Dendritic cell treated with granulocyte-macrophage colony-stimulating factor and Interleukin-4, amounts not matched to agents 40 ng/mL and 50 ng/mL, for 4 days (primary cell): ENCODE results near the gene TAGLN.

ENCODE experiments used
- H3K27ac Mint-ChIP-seq: one replicate; pipeline ENCODE4 v1.8.0; 2022; ENCODE audit warnings: mild to moderate bottlenecking, mixed read lengths
- H3K27me3 Mint-ChIP-seq: one replicate; pipeline ENCODE4 v1.8.0; 2022; ENCODE audit warnings: mild to moderate bottlenecking, mixed read lengths
- H3K36me3 Mint-ChIP-seq: one replicate; pipeline ENCODE4 v1.8.0; 2022; ENCODE audit warnings: low read depth, mixed read lengths
- H3K4me1 Mint-ChIP-seq: one replicate; pipeline ENCODE4 v1.8.0; 2022; ENCODE audit warnings: low read depth, mixed read lengths
- H3K4me3 Mint-ChIP-seq: one replicate; pipeline ENCODE4 v1.8.0; 2022; ENCODE audit warnings: mild to moderate bottlenecking, moderate library complexity, mixed read lengths
- H3K9me3 Mint-ChIP-seq: one replicate; pipeline ENCODE4 v1.8.0; 2022; ENCODE audit warnings: mixed read lengths
- intact Hi-C: fragments of 100-400 bp; cut with micrococcal nuclease; formaldehyde crosslinking; loops from one replicate; pipeline ENCODE4 v1.15.0; 2022

The TAGLN gene

GRCh38 chr11:117220999-117221774 is 22.0 kb downstream of the TAGLN start:
- no peak overlapping the region for H3K4me3 Mint-ChIP-seq
- peak overlapping the region; percentile 35 for H3K27ac Mint-ChIP-seq
- no peaks in the 10 kb centered on the region for H3K9me3 Mint-ChIP-seq
- intact Hi-C loops: loop anchor here (10.0 kb wide), 1 partner anchor 346 kb away; no protein-coding TSS in a partner anchor
- H3K4me1 Mint-ChIP-seq: peaks cover 26% of the 10 kb centered on the region
- H3K36me3 Mint-ChIP-seq: peaks cover 100% of the 10 kb centered on the region
- no peaks in the 10 kb centered on the region for H3K27me3 Mint-ChIP-seq

GRCh38 chr11:117221775-117222517 is 22.8 kb downstream of the TAGLN start:
- Mint-ChIP-seq H3K4me3 (no peak overlapping the region), H3K27ac (peak overlapping the region; percentile 35), H3K4me1 (peaks cover 26% of the 10 kb centered on the region), H3K36me3 (peaks cover 100% of the 10 kb centered on the region), H3K9me3 (no peaks in the 10 kb centered on the region), H3K27me3 (no peaks in the 10 kb centered on the region)
- intact Hi-C loops: loop anchor here (10.0 kb wide), 1 partner anchor 347 kb away; no protein-coding TSS in a partner anchor

GRCh38 chr11:117222991-117223740 is 24.0 kb downstream of the TAGLN start:
- Mint-ChIP-seq H3K4me1 (peaks cover 26% of the 10 kb centered on the region), H3K4me3 (no peak overlapping the region), H3K9me3 (no peaks in the 10 kb centered on the region), H3K27ac (no peak overlapping the region), H3K27me3 (no peaks in the 10 kb centered on the region), H3K36me3 (peaks cover 100% of the 10 kb centered on the region)
- intact Hi-C loops: loop anchor here (10.0 kb wide), 1 partner anchor 348 kb away; no protein-coding TSS in a partner anchor

GRCh38 chr11:117223741-117224689 is 24.8 kb downstream of the TAGLN start:
- H3K27me3 Mint-ChIP-seq: no peaks in the 10 kb centered on the region
- intact Hi-C loops: loop anchor here (10.0 kb wide), 1 partner anchor 349 kb away; no protein-coding TSS in a partner anchor
- H3K4me1 Mint-ChIP-seq: peaks cover 26% of the 10 kb centered on the region
- no peak overlapping the region for H3K27ac Mint-ChIP-seq
- no peak overlapping the region for H3K4me3 Mint-ChIP-seq
- peaks cover 100% of the 10 kb centered on the region for H3K36me3 Mint-ChIP-seq
- H3K9me3 Mint-ChIP-seq: no peaks in the 10 kb centered on the region

- H3K9me3 Mint-ChIP-seq: no peaks in the 10 kb centered on the region
- H3K27ac Mint-ChIP-seq: no peak overlapping the region
Measured at GRCh38 chr11:117225553-117226170, 26.5 kb downstream of the TAGLN start.

GRCh38 chr11:117226388-117227385 is 27.5 kb downstream of the TAGLN start:
- Mint-ChIP-seq H3K36me3 (peaks cover 94% of the 10 kb centered on the region), H3K27ac (peak overlapping the region; percentile 34), H3K4me1 (peaks cover 32% of the 10 kb centered on the region), H3K9me3 (no peaks in the 10 kb centered on the region), H3K27me3 (no peaks in the 10 kb centered on the region), H3K4me3 (no peak overlapping the region)
- intact Hi-C loops: loop anchor here (1.0 to 10.0 kb wide), 2 partner anchors 45 to 352 kb away; no protein-coding TSS in a partner anchor

More at GRCh38 chr11:117225553-117226170, 26.5 kb downstream of the TAGLN start:
- peaks cover 30% of the 10 kb centered on the region for H3K4me1 Mint-ChIP-seq
- H3K4me3 Mint-ChIP-seq: no peak overlapping the region
- intact Hi-C loops: loop anchor here (1.0 to 10.0 kb wide), 2 partner anchors 44 to 351 kb away; no protein-coding TSS in a partner anchor
- H3K36me3 Mint-ChIP-seq: peaks cover 98% of the 10 kb centered on the region
- H3K27me3 Mint-ChIP-seq: no peaks in the 10 kb centered on the region

- H3K4me3 Mint-ChIP-seq: no peak overlapping the region
- no peaks in the 10 kb centered on the region for H3K9me3 Mint-ChIP-seq
- no peaks in the 10 kb centered on the region for H3K27me3 Mint-ChIP-seq
- no peak overlapping the region for H3K27ac Mint-ChIP-seq
- H3K4me1 Mint-ChIP-seq: peaks cover 27% of the 10 kb centered on the region
- intact Hi-C loops: loop anchor here (10.0 kb wide), 1 partner anchor 353 kb away; no protein-coding TSS in a partner anchor
- peaks cover 94% of the 10 kb centered on the region for H3K36me3 Mint-ChIP-seq
Measured at GRCh38 chr11:117228091-117228490, 28.9 kb downstream of the TAGLN start.

GRCh38 chr11:117229411-117229810 is 30.2 kb downstream of the TAGLN start:
- Mint-ChIP-seq H3K27me3 (no peaks in the 10 kb centered on the region), H3K4me3 (no peak overlapping the region), H3K4me1 (peaks cover 40% of the 10 kb centered on the region), H3K36me3 (peaks cover 82% of the 10 kb centered on the region), H3K27ac (no peak overlapping the region), H3K9me3 (no peaks in the 10 kb centered on the region)
- intact Hi-C loops: loop anchor here (10.0 kb wide), 1 partner anchor 355 kb away; no protein-coding TSS in a partner anchor

- no peaks in the 10 kb centered on the region for H3K27me3 Mint-ChIP-seq
- no peak overlapping the region for H3K4me3 Mint-ChIP-seq
- H3K4me1 Mint-ChIP-seq: peaks cover 40% of the 10 kb centered on the region
- no peaks in the 10 kb centered on the region for H3K9me3 Mint-ChIP-seq
- H3K27ac Mint-ChIP-seq: peak overlapping the region; percentile 96
- H3K36me3 Mint-ChIP-seq: peaks cover 77% of the 10 kb centered on the region
- intact Hi-C loops: loop anchor here (5.0 to 10.0 kb wide), 3 partner anchors 87 to 443 kb away; partner anchors contain the start of genes BACE1 and ZPR1
Measured at GRCh38 chr11:117229931-117230285, 30.7 kb downstream of the TAGLN start.

GRCh38 chr11:117230286-117230961 is 31.3 kb downstream of the TAGLN start:
- intact Hi-C loops: loop anchor here (5.0 kb wide), 2 partner anchors 87 to 443 kb away; partner anchors contain the start of genes BACE1 and ZPR1
- H3K36me3 Mint-ChIP-seq: peaks cover 72% of the 10 kb centered on the region
- peaks cover 40% of the 10 kb centered on the region for H3K4me1 Mint-ChIP-seq
- peak overlapping the region; percentile 94 for H3K4me3 Mint-ChIP-seq
- H3K27me3 Mint-ChIP-seq: no peaks in the 10 kb centered on the region
- peak overlapping the region; percentile 96 for H3K27ac Mint-ChIP-seq
- H3K9me3 Mint-ChIP-seq: no peaks in the 10 kb centered on the region
